KMS-11 (cell line): Measurements from ENCODE around the gene SPATS2L.

Experiments used
- H2AFZ ChIP-seq: fragments of 200-600 bp; sonication (generic); 2 replicates; pipeline ENCODE4 v1.6.1; 2016; ENCODE audit warnings: antibody characterized with exemption, mixed run types, low read depth
- H3K27ac ChIP-seq: fragments of 200-600 bp; sonication (generic); 2 replicates; pipeline ENCODE4 v1.6.1; 2016; ENCODE audit warnings: mild to moderate bottlenecking, mixed run types
- H3K27me3 ChIP-seq: fragments of 200-600 bp; sonication (generic); 2 replicates; pipeline ENCODE4 v1.6.1; 2017; ENCODE audit warnings: mild to moderate bottlenecking, low read depth, mixed run types, moderate library complexity; ENCODE audit not compliant: insufficient read depth
- H3K36me3 ChIP-seq: fragments of 200-600 bp; sonication (generic); 2 replicates; pipeline ENCODE4 v1.6.1; 2017; ENCODE audit warnings: mild to moderate bottlenecking, mixed run types; ENCODE audit not compliant: insufficient read depth
- H3K4me1 ChIP-seq: fragments of 200-600 bp; sonication (generic); 2 replicates; pipeline ENCODE4 v1.6.1; 2016; ENCODE audit warnings: mild to moderate bottlenecking, low read depth, mixed run types; ENCODE audit not compliant: poor library complexity, severe bottlenecking
- H3K4me2 ChIP-seq: fragments of 200-600 bp; sonication (generic); 2 replicates; pipeline ENCODE4 v1.7.0; 2016; ENCODE audit warnings: mild to moderate bottlenecking, mixed run types
- H3K4me3 ChIP-seq: fragments of 200-600 bp; sonication (generic); IDR thresholded peaks from 2 replicates; pipeline ENCODE4 v1.6.1; 2017; ENCODE audit warnings: low read depth, low read length, mixed read lengths; ENCODE audit not compliant: insufficient read depth
- H3K79me2 ChIP-seq: fragments of 200-600 bp; sonication (generic); 2 replicates; pipeline ENCODE4 v1.6.1; 2016; ENCODE audit warnings: low read depth, mixed run types; ENCODE audit not compliant: insufficient read depth
- H3K9ac ChIP-seq: fragments of 200-600 bp; sonication (generic); 2 replicates; pipeline ENCODE4 v1.6.1; 2016; ENCODE audit warnings: mild to moderate bottlenecking, mixed run types
- H4K20me1 ChIP-seq: fragments of 200-600 bp; sonication (generic); 2 replicates; pipeline ENCODE4 v1.6.1; 2016; ENCODE audit warnings: mild to moderate bottlenecking, mixed run types; ENCODE audit not compliant: insufficient read depth
- CTCF ChIP-seq: fragments of 200-600 bp; sonication (generic); conservative IDR thresholded peaks from 2 replicates; pipeline ENCODE4 v1.6.1; 2017; ENCODE audit warnings: low read depth, mild to moderate bottlenecking, antibody characterized with exemption, low read length, moderate library complexity, mixed read lengths

Gene SPATS2L

GRCh38 chr2:200446612-200447011, 140.1 kb downstream of the SPATS2L start:
- Histone ChIP-seq H2AFZ (no peak overlapping the region), H3K27me3 (no peaks in the 10 kb centered on the region), H4K20me1 (no peaks in the 10 kb centered on the region), H3K4me1 (peaks cover 9% of the 10 kb centered on the region), H3K4me3 (no peak overlapping the region), H3K4me2 (no peak overlapping the region; the same call in 1 of the 2 replicates), H3K36me3 (no peaks in the 10 kb centered on the region), H3K27ac (no peak overlapping the region), H3K79me2 (no peaks in the 10 kb centered on the region), H3K9ac (no peak overlapping the region)
- no peak for TF ChIP-seq CTCF

- Histone ChIP-seq H3K36me3 (no peaks in the 10 kb centered on the region), H3K27me3 (no peaks in the 10 kb centered on the region), H3K4me1 (peaks cover 9% of the 10 kb centered on the region), H4K20me1 (no peaks in the 10 kb centered on the region), H3K4me2 (no peak overlapping the region), H3K9ac (no peak overlapping the region), H3K27ac (no peak overlapping the region), H3K79me2 (no peaks in the 10 kb centered on the region), H2AFZ (no peak overlapping the region), H3K4me3 (no peak overlapping the region)
- TF ChIP-seq CTCF, result no peak
Measured at GRCh38 chr2:200447139-200447855, 140.8 kb downstream of the SPATS2L start.

GRCh38 chr2:200448455-200448854, 142.0 kb downstream of the SPATS2L start:
- TF ChIP-seq CTCF, result no peak
- H3K27ac ChIP-seq, result no peak overlapping the region
- no peak overlapping the region for H3K4me3 ChIP-seq
- peaks cover 9% of the 10 kb centered on the region for H3K4me1 ChIP-seq
- H2AFZ ChIP-seq, result no peak overlapping the region
- H3K4me2 ChIP-seq, result no peak overlapping the region
- no peaks in the 10 kb centered on the region for H4K20me1 ChIP-seq
- no peak overlapping the region for H3K9ac ChIP-seq
- no peaks in the 10 kb centered on the region for H3K27me3 ChIP-seq
- no peaks in the 10 kb centered on the region for H3K36me3 ChIP-seq
- H3K79me2 ChIP-seq, result no peaks in the 10 kb centered on the region

- no peak for TF ChIP-seq CTCF
- Histone ChIP-seq H3K4me3 (no peak overlapping the region), H2AFZ (no peak overlapping the region), H3K9ac (no peak overlapping the region), H3K79me2 (no peaks in the 10 kb centered on the region), H4K20me1 (no peaks in the 10 kb centered on the region), H3K4me1 (peaks cover 9% of the 10 kb centered on the region), H3K27ac (no peak overlapping the region), H3K4me2 (no peak overlapping the region), H3K36me3 (no peaks in the 10 kb centered on the region), H3K27me3 (no peaks in the 10 kb centered on the region)
Measured at GRCh38 chr2:200449149-200449548, 142.7 kb downstream of the SPATS2L start.
